Adipocyte (in vitro differentiated cells): ENCODE results near the gene CSTF3.

Source experiments
- DNase-seq: peaks from one replicate; pipeline ENCODE4 v3.0.0-alpha.2; 2015; ENCODE audit warnings: low read depth
- H3K27me3 ChIP-seq: replicated peaks from 2 replicates; pipeline ENCODE4 v1.7.0; 2013; ENCODE audit warnings: mild to moderate bottlenecking, low read length, moderate library complexity; ENCODE audit not compliant: control insufficient read depth, insufficient read depth
- H3K36me3 ChIP-seq: 2 replicates; pipeline ENCODE4 v1.7.0; 2013; ENCODE audit warnings: low read length, mild to moderate bottlenecking, moderate library complexity; ENCODE audit not compliant: control insufficient read depth, insufficient read depth, severe bottlenecking
- H3K4me1 ChIP-seq: 2 replicates; pipeline ENCODE4 v1.7.0; 2013; ENCODE audit warnings: mild to moderate bottlenecking, low read length, moderate library complexity; ENCODE audit not compliant: control insufficient read depth, insufficient read depth
- H3K4me3 ChIP-seq: 2 replicates; pipeline ENCODE4 v1.7.0; 2013; ENCODE audit warnings: mild to moderate bottlenecking, low read length, moderate library complexity
- H3K9ac ChIP-seq: 2 replicates; pipeline ENCODE4 v1.7.0; 2013; ENCODE audit warnings: mild to moderate bottlenecking, low read length, moderate library complexity
- H3K9me3 ChIP-seq: 2 replicates; pipeline ENCODE4 v1.7.0; 2013; ENCODE audit warnings: mild to moderate bottlenecking, low read length, moderate library complexity; ENCODE audit not compliant: control insufficient read depth

Gene CSTF3

GRCh38 chr11:33035011-33035410, 126.3 kb downstream of the CSTF3 start:
- H3K4me3 ChIP-seq: no peak overlapping the region
- no peaks in the 10 kb centered on the region for H3K9me3 ChIP-seq
- no peaks in the 10 kb centered on the region for H3K36me3 ChIP-seq
- no peak overlapping the region for H3K9ac ChIP-seq
- DNase-seq: no peak
- H3K4me1 ChIP-seq: no peaks in the 10 kb centered on the region
- H3K27me3 ChIP-seq: no peaks in the 10 kb centered on the region
